CD4-positive, alpha-beta T cell treated with Interleukin-17A for 4 hours (primary cell): ENCODE measurements around the gene TM4SF4.

Source experiments
- DNase-seq: peaks from one replicate; pipeline ENCODE4 v3.0.0-alpha.2; 2020; ENCODE audit warnings: mixed read lengths

The TM4SF4 gene

GRCh38 chr3:149455989-149456388, 18.5 kb upstream of the TM4SF4 start:
- no peak for DNase-seq

- DNase-seq = no peak
Measured at GRCh38 chr3:149459491-149460059, 14.9 kb upstream of the TM4SF4 start.

- DNase-seq = no peak
Measured at GRCh38 chr3:149460117-149460516, 14.4 kb upstream of the TM4SF4 start.

GRCh38 chr3:149462051-149462450, 12.4 kb upstream of the TM4SF4 start:
- no peak for DNase-seq

GRCh38 chr3:149462581-149463011, 11.9 kb upstream of the TM4SF4 start:
- no peak for DNase-seq

- DNase-seq = no peak
Measured at GRCh38 chr3:149463921-149464320, 10.6 kb upstream of the TM4SF4 start.

- no peak for DNase-seq
Measured at GRCh38 chr3:149464542-149465328, 9.8 kb upstream of the TM4SF4 start.

GRCh38 chr3:149465351-149465883, 9.1 kb upstream of the TM4SF4 start:
- no peak for DNase-seq

- no peak for DNase-seq
Measured at GRCh38 chr3:149466192-149466591, 8.3 kb upstream of the TM4SF4 start.

- DNase-seq = no peak
Measured at GRCh38 chr3:149468504-149469212, 5.8 kb upstream of the TM4SF4 start.

- no peak for DNase-seq
Measured at GRCh38 chr3:149470381-149470780, 4.1 kb upstream of the TM4SF4 start.

GRCh38 chr3:149472030-149472797, 2.3 kb upstream of the TM4SF4 start:
- DNase-seq = no peak

GRCh38 chr3:149473357-149474249, 894 bp upstream of the TM4SF4 start:
- DNase-seq = no peak

GRCh38 chr3:149475451-149476060, 1.1 kb downstream of the TM4SF4 start:
- no peak for DNase-seq

GRCh38 chr3:149476225-149476624, 1.7 kb downstream of the TM4SF4 start:
- DNase-seq = no peak

- DNase-seq = no peak
Measured at GRCh38 chr3:149479621-149480325, 5.3 kb downstream of the TM4SF4 start.

- DNase-seq = peak; percentile 8
Measured at GRCh38 chr3:149480326-149481017, 6.0 kb downstream of the TM4SF4 start.

- DNase-seq = no peak
Measured at GRCh38 chr3:149481056-149481455, 6.6 kb downstream of the TM4SF4 start.

- DNase-seq = no peak
Measured at GRCh38 chr3:149481491-149481890, 7.0 kb downstream of the TM4SF4 start.

GRCh38 chr3:149486726-149487125, 12.2 kb downstream of the TM4SF4 start:
- no peak for DNase-seq
